HEK293 (cell line): ENCODE measurements around the gene CARNS1.

ENCODE experiments used
- CTCF ChIA-PET: fragments of 350-600 bp; formaldehyde crosslinking; extraction: SDS; loops from one replicate; lab custom pipeline; 2021; ENCODE audit warnings: antibody characterized with exemption; lab: Yijun Ruan, JAX
- POLR2A ChIA-PET: fragments of 300-600 bp; formaldehyde crosslinking; extraction: SDS; loops from one replicate; lab custom pipeline; 2020; ENCODE audit warnings: antibody characterized with exemption, inconsistent platforms; lab: Yijun Ruan, JAX
- H3K27ac ChIP-seq: fragments of 200-500 bp; sonication (Bioruptor generic); 2 replicates; pipeline ENCODE4 v1.5.1; 2014; ENCODE audit warnings: low read depth, low read length, control low read depth, inconsistent platforms; ENCODE audit errors: extremely low read depth
- H3K36me3 ChIP-seq, 2 experiments: fragments of 200-500 bp in 1 of 2; sonication (Bioruptor generic) in 1 of 2; 1 replicate in 1 of 2; 2 replicates in 1 of 2; pipeline ENCODE4 v1.5.1; 2014 to 2017; ENCODE audit warnings: inconsistent platforms in 2 of 2, low read length in 2 of 2; ENCODE audit not compliant: control insufficient read depth in 2 of 2, insufficient read depth in 1 of 2
- H3K4me1 ChIP-seq: fragments of 200-500 bp; sonication (Bioruptor generic); 2 replicates; pipeline ENCODE4 v1.5.1; 2014; ENCODE audit warnings: mild to moderate bottlenecking, low read length, inconsistent platforms; ENCODE audit not compliant: control insufficient read depth, insufficient read depth
- H3K4me3 ChIP-seq: 2 replicates; pipeline ENCODE4 v1.5.1; 2011; ENCODE audit warnings: low read depth, mild to moderate bottlenecking, control low read depth, low read length, moderate library complexity
- H3K9me3 ChIP-seq: fragments of 200-500 bp; sonication (Bioruptor generic); 2 replicates; pipeline ENCODE4 v1.5.1; 2014; ENCODE audit warnings: low read depth, low read length, inconsistent platforms; ENCODE audit not compliant: control insufficient read depth, insufficient read depth
- KLF1 ChIP-seq: fragments of 450-650 bp; formaldehyde crosslinking; IDR thresholded peaks from 2 replicates; pipeline ENCODE4 v1.5.1; 2016; ENCODE audit warnings: missing biosample characterization, missing genetic modification characterization
- KLF10 ChIP-seq: fragments of 450-650 bp; IDR thresholded peaks from 2 replicates; pipeline ENCODE4 v1.5.1; 2018; ENCODE audit warnings: missing biosample characterization, mild to moderate bottlenecking, missing genetic modification characterization
- KLF8 ChIP-seq: fragments of 450-650 bp; formaldehyde crosslinking; IDR thresholded peaks from 2 replicates; pipeline ENCODE4 v1.5.1; 2016; ENCODE audit warnings: missing biosample characterization, missing genetic modification characterization
- KLF9 ChIP-seq: fragments of 450-650 bp; formaldehyde crosslinking; IDR thresholded peaks from 2 replicates; pipeline ENCODE4 v1.5.1; 2016; ENCODE audit warnings: missing biosample characterization, missing genetic modification characterization, low read depth
- PATZ1 ChIP-seq: fragments of 450-650 bp; formaldehyde crosslinking; IDR thresholded peaks from 2 replicates; pipeline ENCODE4 v1.5.1; 2016; ENCODE audit warnings: missing biosample characterization, missing genetic modification characterization
- ZNF138 ChIP-seq: fragments of 450-650 bp; formaldehyde crosslinking; IDR thresholded peaks from 2 replicates; pipeline ENCODE4 v1.5.1; 2016; ENCODE audit warnings: missing biosample characterization, missing genetic modification characterization, borderline replicate concordance
- ZNF18 ChIP-seq: fragments of 450-650 bp; formaldehyde crosslinking; IDR thresholded peaks from 2 replicates; pipeline ENCODE4 v1.5.1; 2016; ENCODE audit warnings: missing biosample characterization, missing genetic modification characterization
- ZNF239 ChIP-seq: fragments of 450-650 bp; formaldehyde crosslinking; IDR thresholded peaks from 2 replicates; pipeline ENCODE4 v1.5.1; 2016; ENCODE audit warnings: missing biosample characterization, missing genetic modification characterization
- ZNF280C ChIP-seq: fragments of 450-650 bp; formaldehyde crosslinking; IDR thresholded peaks from 2 replicates; pipeline ENCODE4 v1.5.1; 2016; ENCODE audit warnings: missing biosample characterization, missing genetic modification characterization
- ZNF341 ChIP-seq: fragments of 450-650 bp; formaldehyde crosslinking; IDR thresholded peaks from 2 replicates; pipeline ENCODE4; 2016; ENCODE audit warnings: low read depth, missing biosample characterization, missing genetic modification characterization
- ZNF350 ChIP-seq: fragments of 450-650 bp; formaldehyde crosslinking; IDR thresholded peaks from 2 replicates; pipeline ENCODE4 v1.5.0; 2017; ENCODE audit warnings: missing biosample characterization, mild to moderate bottlenecking, missing genetic modification characterization
- ZNF48 ChIP-seq: fragments of 450-650 bp; formaldehyde crosslinking; IDR thresholded peaks from 2 replicates; pipeline ENCODE4 v1.5.1; 2016; ENCODE audit warnings: missing biosample characterization, missing genetic modification characterization
- ZNF529 ChIP-seq: fragments of 450-650 bp; formaldehyde crosslinking; IDR thresholded peaks from 2 replicates; pipeline ENCODE4 v1.5.1; 2017; ENCODE audit warnings: missing genetic modification characterization, missing biosample characterization; ENCODE audit not compliant: insufficient replicate concordance
- ZNF558 ChIP-seq: fragments of 450-650 bp; formaldehyde crosslinking; IDR thresholded peaks from 2 replicates; pipeline ENCODE4 v1.5.1; 2016; ENCODE audit warnings: missing biosample characterization, missing genetic modification characterization
- ZNF571 ChIP-seq: fragments of 450-650 bp; formaldehyde crosslinking; IDR thresholded peaks from 2 replicates; pipeline ENCODE4 v1.5.0; 2017; ENCODE audit warnings: missing biosample characterization, missing genetic modification characterization
- ZNF837 ChIP-seq: fragments of 450-650 bp; formaldehyde crosslinking; IDR thresholded peaks from 2 replicates; pipeline ENCODE4 v1.5.1; 2016; ENCODE audit warnings: missing biosample characterization, missing genetic modification characterization

Gene CARNS1

GRCh38 chr11:67435031-67435726 lies 19.7 kb downstream of the CARNS1 start (continued):
- no peak for TF ChIP-seq ZNF341 (tag by site-specific recombination)

GRCh38 chr11:67435727-67436458 lies 20.4 kb downstream of the CARNS1 start:
- H3K27ac ChIP-seq = no peak overlapping the region
- ChIA-PET POLR2A (interaction anchor here (0.6 to 1.3 kb wide), 4 partner anchors 15 to 34 kb away, joined by 3 to 4 read pairs (median 4); partner anchors contain the start of genes PPP1CA and TMEM134), CTCF (interaction anchor here (1.2 to 1.6 kb wide), 2 partner anchors 34 kb away, joined by 5 read pairs; partner anchors contain the start of gene PPP1CA)
- H3K9me3 ChIP-seq = no peaks in the 10 kb centered on the region
- H3K4me1 ChIP-seq = no peaks in the 10 kb centered on the region
- TF ChIP-seq ZNF558 = no peak
- no peak for TF ChIP-seq ZNF18 (tag by site-specific recombination)
- no peak for TF ChIP-seq KLF9
- no peak for TF ChIP-seq ZNF280C (tag by site-specific recombination)
- TF ChIP-seq PATZ1 (tag by site-specific recombination) = no peak
- TF ChIP-seq ZNF138 (tag by site-specific recombination) = no peak
- TF ChIP-seq ZNF48 (tag by site-specific recombination) = no peak
- no peak for TF ChIP-seq ZNF239 (tag by site-specific recombination)
- no peak for TF ChIP-seq ZNF837 (tag by site-specific recombination)
- no peak for TF ChIP-seq ZNF529
- no peak for TF ChIP-seq ZNF350 (tag by site-specific recombination)
- no peak for TF ChIP-seq ZNF571 (tag by site-specific recombination)
- TF ChIP-seq KLF10 (tag by site-specific recombination) = no peak
- no peak for TF ChIP-seq KLF1
- no peak for TF ChIP-seq KLF8 (tag by site-specific recombination)
- H3K4me3 ChIP-seq = no peak overlapping the region
- peaks cover 0 to 88% of the 10 kb centered on the region in 2 experiments; a peak in 2 of 3 replicates for H3K36me3 ChIP-seq
